DOHH2 (cell line): ENCODE results near the gene INSIG2.

Experiments
- CTCF ChIP-seq: fragments of 200-600 bp; sonication (generic); IDR thresholded peaks from one replicate; pipeline ENCODE4 v1.5.1; 2014; ENCODE audit warnings: antibody characterized with exemption, mild to moderate bottlenecking, low read depth, low read length; ENCODE audit not compliant: poor library complexity, severe bottlenecking
- EZH2phosphoT487 ChIP-seq: fragments of 200-600 bp; sonication (generic); IDR thresholded peaks from 2 replicates; pipeline ENCODE4 v1.6.1; 2017; ENCODE audit warnings: borderline replicate concordance, mild to moderate bottlenecking, antibody characterized with exemption, low read length, moderate library complexity, mixed read lengths

GRCh38 chr2:118154176-118154575 is 65.9 kb downstream of the INSIG2 start:
- TF ChIP-seq CTCF: no peak
- TF ChIP-seq EZH2phosphoT487: no peak
